HG02885 (cell line): ENCODE results near the gene VAT1L.

Experiments
- ATAC-seq: cut with Tn5 transposase; IDR thresholded peaks from one replicate; pipeline ENCODE4 v1.9.1; 2021; ENCODE audit warnings: mild to moderate bottlenecking; ENCODE audit not compliant: unreplicated experiment, poor library complexity

The VAT1L gene, protein sequence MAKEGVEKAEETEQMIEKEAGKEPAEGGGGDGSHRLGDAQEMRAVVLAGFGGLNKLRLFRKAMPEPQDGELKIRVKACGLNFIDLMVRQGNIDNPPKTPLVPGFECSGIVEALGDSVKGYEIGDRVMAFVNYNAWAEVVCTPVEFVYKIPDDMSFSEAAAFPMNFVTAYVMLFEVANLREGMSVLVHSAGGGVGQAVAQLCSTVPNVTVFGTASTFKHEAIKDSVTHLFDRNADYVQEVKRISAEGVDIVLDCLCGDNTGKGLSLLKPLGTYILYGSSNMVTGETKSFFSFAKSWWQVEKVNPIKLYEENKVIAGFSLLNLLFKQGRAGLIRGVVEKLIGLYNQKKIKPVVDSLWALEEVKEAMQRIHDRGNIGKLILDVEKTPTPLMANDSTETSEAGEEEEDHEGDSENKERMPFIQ

DNA sequence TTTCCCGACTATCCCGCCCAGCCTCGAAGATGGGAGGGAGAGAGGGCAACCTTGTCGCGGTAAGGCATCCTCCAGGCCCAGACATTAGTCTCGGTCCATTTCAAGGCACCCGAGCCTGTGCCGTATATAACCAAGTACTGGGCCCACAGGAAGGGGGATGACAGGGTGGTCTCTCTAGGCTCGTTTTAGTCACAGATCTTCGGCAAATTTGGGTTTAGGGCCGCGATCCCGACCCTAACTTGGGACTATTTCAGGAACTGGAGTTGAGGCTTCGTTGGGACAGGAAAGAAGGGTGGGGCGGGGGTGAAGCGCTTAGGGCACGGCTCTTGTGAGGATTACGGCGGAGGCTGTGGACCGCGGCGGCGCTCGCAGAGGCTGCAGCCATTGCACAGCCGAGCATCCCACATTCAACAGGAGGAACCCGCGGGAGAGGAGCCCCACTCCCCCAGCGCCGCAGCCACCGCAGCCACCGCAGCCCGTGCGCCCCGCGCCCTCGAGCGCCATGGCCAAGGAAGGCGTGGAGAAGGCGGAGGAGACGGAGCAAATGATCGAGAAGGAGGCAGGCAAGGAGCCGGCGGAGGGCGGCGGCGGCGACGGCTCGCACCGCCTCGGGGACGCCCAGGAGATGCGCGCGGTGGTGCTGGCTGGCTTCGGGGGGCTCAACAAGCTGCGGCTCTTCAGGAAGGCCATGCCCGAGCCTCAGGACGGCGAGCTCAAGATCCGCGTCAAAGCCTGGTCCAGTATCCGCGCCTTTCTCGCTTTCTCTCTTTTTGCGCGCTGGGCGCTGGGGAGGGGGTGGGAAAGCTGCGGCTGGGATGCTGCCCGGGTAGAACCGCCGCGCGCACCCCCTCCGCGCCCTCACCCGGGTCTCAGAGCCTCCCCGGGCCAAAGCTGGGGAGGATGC, at the start of gene VAT1L:
Gene VAT1L, plus strand, starts transcription at position 384 of the 904 bp plus-strand sequence. Its CDS starts 119 bp downstream, at position 503.
- no peak for ATAC-seq

GRCh38 chr16:77738706-77739558, 49.4 kb upstream of the VAT1L start:
- no peak for ATAC-seq

GRCh38 chr16:77739559-77739892, 48.8 kb upstream of the VAT1L start:
- no peak for ATAC-seq

DNA sequence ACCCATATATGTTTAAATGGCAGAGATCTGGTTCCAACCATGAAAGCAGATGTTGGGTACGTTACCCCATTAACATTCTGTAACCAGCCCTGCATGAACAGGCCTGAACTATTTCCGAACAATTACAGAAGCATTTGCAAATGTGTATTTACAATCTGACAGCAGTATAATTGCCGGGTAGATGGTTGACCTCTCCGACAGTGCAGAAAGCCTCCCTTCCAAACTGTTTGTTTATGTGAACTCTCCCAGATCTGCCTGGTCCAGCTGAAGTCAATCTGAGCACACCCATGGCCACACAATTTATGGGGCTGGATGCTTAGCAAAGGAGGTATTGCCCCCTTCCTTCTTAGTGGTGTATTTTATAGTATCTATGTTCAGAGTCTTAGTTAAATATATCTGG, 44.2 kb upstream of the VAT1L start:
- ATAC-seq = no peak

GRCh38 chr16:77745972-77746371, 42.4 kb upstream of the VAT1L start:
- no peak for ATAC-seq

GRCh38 chr16:77748421-77749005, 39.9 kb upstream of the VAT1L start:
- no peak for ATAC-seq

- ATAC-seq = no peak
These were observed 38.9 kb upstream of the VAT1L start for GRCh38 chr16:77749415-77749814.

DNA sequence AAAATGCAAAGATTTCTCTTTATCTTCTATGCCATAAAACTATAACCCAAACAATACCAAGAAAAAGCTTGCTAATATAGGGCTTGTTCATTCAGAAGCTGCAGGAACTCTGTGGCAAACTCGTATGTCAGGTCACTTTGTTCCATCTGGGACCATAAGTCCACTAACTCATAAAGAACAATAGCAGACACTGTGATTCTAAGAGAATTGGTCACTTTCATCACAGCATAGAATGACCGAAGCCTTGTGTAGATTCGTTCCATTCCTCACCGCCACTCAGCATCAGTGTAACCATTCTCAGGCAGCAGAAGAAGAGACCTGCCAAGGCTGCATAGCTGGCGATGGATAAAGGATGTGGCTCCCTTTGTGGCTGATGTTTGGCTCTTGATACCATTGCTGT, 30.3 kb upstream of the VAT1L start:
- no peak for ATAC-seq

DNA sequence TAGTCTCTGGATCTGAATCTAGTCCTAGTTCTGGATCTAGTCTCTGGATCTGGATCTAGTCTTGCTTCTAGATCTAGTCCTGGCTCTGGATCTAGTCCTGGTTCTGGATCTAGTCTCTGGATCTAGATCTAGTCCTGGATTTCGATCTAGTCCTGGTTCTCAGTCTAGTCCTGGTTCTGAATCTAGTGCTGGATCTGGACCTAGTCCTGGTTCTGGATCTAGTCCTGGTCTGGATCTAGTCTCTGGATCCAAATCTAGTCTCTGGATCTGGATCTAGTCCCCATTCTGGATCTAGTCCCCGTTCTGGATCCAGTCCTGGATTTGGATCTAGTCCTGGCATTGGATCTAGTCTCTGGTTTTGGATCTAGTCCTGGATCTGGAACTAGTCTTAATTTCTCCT, 29.9 kb upstream of the VAT1L start:
- ATAC-seq = no peak

DNA sequence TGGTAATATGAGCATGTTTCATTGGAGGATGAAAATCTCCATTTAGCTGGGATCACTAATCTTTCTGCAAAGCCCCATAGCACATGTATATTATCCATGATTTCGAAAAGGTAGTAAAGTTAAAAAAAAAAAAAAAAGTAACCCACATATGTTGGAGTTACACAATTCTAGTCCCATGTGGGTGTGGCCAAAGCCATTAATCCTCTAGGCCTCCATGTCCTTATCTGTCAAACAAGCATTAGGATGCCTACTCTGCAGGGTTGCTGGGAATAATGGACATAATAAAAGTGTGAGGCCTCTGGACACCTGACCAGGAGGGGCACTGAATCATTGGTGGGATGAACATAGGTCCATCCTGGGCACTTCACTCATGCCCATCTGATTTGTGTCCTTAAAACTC, 29.2 kb upstream of the VAT1L start:
- no peak for ATAC-seq

DNA sequence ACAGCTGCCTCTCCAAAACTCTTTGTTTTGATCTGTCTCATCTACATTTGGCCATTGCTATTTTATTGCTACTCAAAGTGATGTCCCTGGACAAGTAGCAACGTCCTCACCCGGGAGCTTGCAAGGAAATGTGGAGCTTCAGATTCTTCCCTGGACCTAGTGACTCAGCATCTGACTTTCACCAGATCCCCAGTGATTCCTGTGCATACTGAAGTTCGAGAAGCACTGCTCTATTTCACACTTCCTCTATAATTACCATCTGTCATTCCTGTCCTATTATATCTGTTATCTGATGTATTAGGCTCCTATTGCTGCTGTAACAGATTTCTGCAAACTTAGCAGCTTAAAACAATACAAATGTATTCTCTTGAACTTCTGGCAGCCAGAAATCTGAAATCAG, 28.5 kb upstream of the VAT1L start:
- ATAC-seq = no peak

GRCh38 chr16:77760800-77761199, 27.6 kb upstream of the VAT1L start:
- no peak for ATAC-seq

GRCh38 chr16:77761204-77761603, 27.2 kb upstream of the VAT1L start:
- no peak for ATAC-seq

DNA sequence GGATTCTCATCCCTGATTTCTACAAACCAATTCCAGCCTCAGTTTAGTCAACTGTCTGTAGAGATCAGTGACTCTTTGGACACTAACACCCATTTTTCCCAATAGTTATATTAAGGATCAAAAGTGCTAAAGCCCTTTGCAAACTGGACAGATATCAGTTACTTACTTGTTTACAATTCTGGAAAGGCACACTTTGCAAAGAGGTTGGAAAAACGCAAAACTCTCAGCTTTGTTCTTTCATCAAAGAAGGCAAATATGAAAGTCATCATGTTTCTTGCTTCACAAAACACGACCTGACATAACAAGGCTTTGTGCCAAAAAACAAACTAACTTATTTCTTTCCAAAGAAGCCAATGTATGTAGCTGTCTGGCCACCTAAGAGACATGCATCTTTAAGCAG, 26.1 kb upstream of the VAT1L start:
- no peak for ATAC-seq

- ATAC-seq = no peak
These were observed 24.4 kb upstream of the VAT1L start for GRCh38 chr16:77763994-77764393.

DNA sequence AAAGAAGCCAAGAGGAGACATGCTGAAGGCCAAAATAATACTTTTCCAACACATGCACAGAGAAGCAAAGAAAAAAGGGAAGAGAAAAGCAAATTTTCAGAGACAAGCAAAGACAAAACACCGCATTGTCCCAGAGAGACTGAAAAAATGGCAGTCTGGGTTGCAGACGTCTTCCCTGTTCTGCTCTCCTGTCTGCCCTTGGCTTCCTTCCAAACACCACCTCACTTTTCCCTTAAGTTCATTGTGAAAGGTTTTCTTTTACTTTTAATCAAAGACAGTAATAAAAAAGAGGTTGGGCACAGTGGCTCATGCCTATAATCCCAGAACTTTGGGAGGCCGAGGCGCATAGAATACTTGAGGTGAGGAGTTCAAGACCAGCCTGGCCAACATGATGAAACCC, 21.2 kb upstream of the VAT1L start:
- no peak for ATAC-seq

GRCh38 chr16:77767826-77768225, 20.5 kb upstream of the VAT1L start:
- no peak for ATAC-seq

DNA sequence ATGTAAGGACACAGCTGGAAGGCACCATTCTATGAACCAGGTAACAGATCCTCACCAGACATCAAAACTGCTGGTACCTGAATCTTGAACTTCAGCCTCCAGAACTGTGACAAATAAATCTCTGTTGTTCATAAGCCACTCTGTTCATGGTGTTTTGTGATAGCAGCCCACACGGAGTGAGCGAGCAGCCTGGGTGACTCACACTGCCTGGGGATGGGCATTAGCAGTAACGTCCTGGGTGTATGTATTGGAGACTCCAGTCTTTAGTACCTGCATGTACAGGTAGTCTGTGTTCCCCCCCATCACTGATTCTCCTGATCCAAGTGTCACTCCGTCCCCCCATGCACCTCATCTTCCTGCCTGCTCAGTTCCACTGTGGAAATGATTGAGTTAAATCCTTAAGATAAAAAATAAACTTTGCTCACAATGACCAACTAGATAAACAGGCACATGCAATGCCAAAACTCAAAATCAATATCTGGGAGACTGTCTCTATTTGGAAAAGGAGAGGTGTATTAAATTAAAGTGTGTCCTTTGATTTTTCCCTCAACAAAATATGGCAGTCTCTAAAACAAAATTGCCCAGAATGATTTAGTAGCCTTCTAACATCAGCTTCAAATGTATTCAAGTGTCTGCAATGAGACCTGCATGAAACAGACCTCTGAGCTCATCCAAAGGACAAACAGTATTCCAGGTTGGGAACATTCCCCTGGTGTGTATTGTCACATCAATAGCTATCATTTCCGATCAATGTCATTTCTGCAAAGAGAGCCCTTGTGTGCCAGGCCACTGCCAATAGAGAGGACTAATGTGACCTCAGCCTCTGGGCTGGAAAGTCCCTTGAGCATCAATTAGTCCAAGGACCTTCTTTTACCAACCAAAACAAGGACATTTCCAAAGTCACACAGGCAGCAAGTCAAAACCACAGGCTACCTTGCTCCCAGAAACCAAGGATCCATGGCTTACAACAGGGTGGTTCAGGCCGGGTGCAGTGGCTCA, 12.2 kb upstream of the VAT1L start:
- ATAC-seq = no peak

- ATAC-seq = no peak
These were observed 10.6 kb upstream of the VAT1L start for GRCh38 chr16:77777745-77778144.
